Mesodermal cell (in vitro differentiated cells): ENCODE results near the gene CCDC73.
"Not testable (repeated sequence)": the region's sequence is repeated elsewhere in the genome, so short reads cannot be mapped to it uniquely, and the experiment has no call there.

Experiments used
- H3K27ac ChIP-seq: 2 replicates; pipeline ENCODE4 v1.7.0; 2013; ENCODE audit warnings: mild to moderate bottlenecking, low read depth, low read length, moderate library complexity; ENCODE audit not compliant: severe bottlenecking
- H3K36me3 ChIP-seq: 2 replicates; pipeline ENCODE4 v1.7.1; 2013; ENCODE audit warnings: mild to moderate bottlenecking, low read length, moderate library complexity; ENCODE audit not compliant: control insufficient read depth, insufficient read depth
- H3K4me1 ChIP-seq: one replicate; pipeline ENCODE4 v1.7.1; 2013; ENCODE audit warnings: mild to moderate bottlenecking, low read length; ENCODE audit not compliant: insufficient read depth, control insufficient read depth, poor library complexity, severe bottlenecking
- H3K4me3 ChIP-seq: 2 replicates; pipeline ENCODE4 v1.7.0; 2013; ENCODE audit warnings: low read length, control low read depth, mild to moderate bottlenecking; ENCODE audit not compliant: insufficient read depth, poor library complexity, severe bottlenecking; ENCODE audit errors: extremely low read depth
- H3K9me3 ChIP-seq: 2 replicates; pipeline ENCODE4 v1.7.1; 2013; ENCODE audit warnings: mild to moderate bottlenecking, low read length, moderate library complexity; ENCODE audit not compliant: control insufficient read depth
- WGBS, 2 experiments: methylation state at CpG; one replicate each; pipeline ENCODE4 v1.1.5; 2013; ENCODE audit warnings: missing lambda C conversion rate in 2 of 2; ENCODE audit not compliant: insufficient coverage in 2 of 2; 5-methylcytosine and 5-hydroxymethylcytosine counted together

CCDC73 gene

GRCh38 chr11:32596114-32596513 is 198.3 kb downstream of the CCDC73 start:
- H3K27ac ChIP-seq, H3K9me3 ChIP-seq, H3K4me1 ChIP-seq, H3K4me3 ChIP-seq: not testable (repeated sequence)
- WGBS, 2 experiments = 95 to 100% methylated on average over 1 to 13 of the region's 14 CpGs
- peaks cover 64% of the 10 kb centered on the region for H3K36me3 ChIP-seq

GRCh38 chr11:32594272-32594671 is 200.2 kb downstream of the CCDC73 start:
- Histone ChIP-seq H3K4me3 (no peak overlapping the region), H3K36me3 (peaks cover 75% of the 10 kb centered on the region), H3K9me3 (no peaks in the 10 kb centered on the region), H3K27ac (no peak overlapping the region), H3K4me1 (no peaks in the 10 kb centered on the region)

- Histone ChIP-seq H3K4me3 (no peak overlapping the region), H3K4me1 (peaks cover 8% of the 10 kb centered on the region), H3K27ac (no peak overlapping the region), H3K36me3 (peaks cover 54% of the 10 kb centered on the region), H3K9me3 (no peaks in the 10 kb centered on the region)
- WGBS, 2 experiments = 72 to 100% methylated on average over 3 to 4 of the region's 4 CpGs
Measured at GRCh38 chr11:32586576-32587190, 207.8 kb downstream of the CCDC73 start.

- Histone ChIP-seq H3K27ac (no peak overlapping the region), H3K9me3 (no peaks in the 10 kb centered on the region), H3K4me1 (peaks cover 8% of the 10 kb centered on the region), H3K36me3 (peaks cover 37% of the 10 kb centered on the region), H3K4me3 (peak overlapping the region; percentile 93)
- 7 to 13% methylated on average over 1 to 2 of the region's 7 CpGs for WGBS, 2 experiments
Measured at GRCh38 chr11:32584921-32585320, 209.5 kb downstream of the CCDC73 start.

GRCh38 chr11:32583459-32584271 is 210.8 kb downstream of the CCDC73 start, which contains the start of gene EIF3M:
Gene EIF3M (plus strand): TSS chr11:32583831. CDS start chr11:32583888, 57 bp downstream.
- H3K4me3 ChIP-seq = peak within 1 kb of the TSS; percentile 93
- H3K9me3 ChIP-seq = no peaks in the 10 kb centered on the region
- H3K36me3 ChIP-seq = peaks cover 24% of the 10 kb centered on the region
- H3K4me1 ChIP-seq = peaks cover 8% of the 10 kb centered on the region
- H3K27ac ChIP-seq = peak within 1 kb of the TSS; percentile 91
- WGBS, 2 experiments = 0 to 1% methylated on average over 48 to 60 of the region's 70 CpGs

GRCh38 chr11:32581556-32581955 is 212.9 kb downstream of the CCDC73 start:
- no peak overlapping the region for H3K4me3 ChIP-seq
- peaks cover 8% of the 10 kb centered on the region for H3K36me3 ChIP-seq
- H3K27ac ChIP-seq = no peak overlapping the region
- H3K9me3 ChIP-seq = no peaks in the 10 kb centered on the region
- 87 to 92% methylated on average over 3 of the region's 3 CpGs for WGBS, 2 experiments
- peaks cover 8% of the 10 kb centered on the region for H3K4me1 ChIP-seq

GRCh38 chr11:32580967-32581366 is 213.5 kb downstream of the CCDC73 start:
- WGBS, 2 experiments = 90 to 100% methylated on average over 1 of the region's 2 CpGs
- peaks cover 6% of the 10 kb centered on the region for H3K4me1 ChIP-seq
- no peak overlapping the region for H3K27ac ChIP-seq
- H3K9me3 ChIP-seq = no peaks in the 10 kb centered on the region
- peaks cover 3% of the 10 kb centered on the region for H3K36me3 ChIP-seq
- no peak overlapping the region for H3K4me3 ChIP-seq

GRCh38 chr11:32576456-32576855 is 218.0 kb downstream of the CCDC73 start:
- Histone ChIP-seq H3K36me3 (no peaks in the 10 kb centered on the region), H3K27ac (no peak overlapping the region), H3K4me1 (peaks cover 5% of the 10 kb centered on the region), H3K9me3 (no peaks in the 10 kb centered on the region), H3K4me3 (no peak overlapping the region)
- 100% methylated on average over 1 of the region's 1 CpG; no CpG with 5 or more reads in 1 of the 2 experiments for WGBS, 2 experiments

GRCh38 chr11:32575070-32575469 is 219.4 kb downstream of the CCDC73 start:
- WGBS, 2 experiments = 71 to 83% methylated on average over 1 to 2 of the region's 2 CpGs
- no peaks in the 10 kb centered on the region for H3K36me3 ChIP-seq

GRCh38 chr11:32574421-32574820 is 220.0 kb downstream of the CCDC73 start:
- peak overlapping the region; percentile 71 for H3K27ac ChIP-seq
- peaks cover 5% of the 10 kb centered on the region for H3K4me1 ChIP-seq
- no peaks in the 10 kb centered on the region for H3K36me3 ChIP-seq
- WGBS, 2 experiments = 90 to 95% methylated on average over 3 to 4 of the region's 4 CpGs
- H3K9me3 ChIP-seq = no peaks in the 10 kb centered on the region
- H3K4me3 ChIP-seq = no peak overlapping the region

More at GRCh38 chr11:32575070-32575469, 219.4 kb downstream of the CCDC73 start:
- Histone ChIP-seq H3K4me3 (no peak overlapping the region), H3K4me1 (peaks cover 5% of the 10 kb centered on the region), H3K27ac (peak overlapping the region; percentile 71), H3K9me3 (no peaks in the 10 kb centered on the region)

- Histone ChIP-seq H3K4me3 (no peak overlapping the region), H3K4me1 (peaks cover 5% of the 10 kb centered on the region), H3K27ac (no peak overlapping the region), H3K36me3 (no peaks in the 10 kb centered on the region), H3K9me3 (no peaks in the 10 kb centered on the region)
- WGBS, 2 experiments = 86 to 98% methylated on average over 2 to 4 of the region's 4 CpGs
Measured at GRCh38 chr11:32573228-32573627, 221.2 kb downstream of the CCDC73 start.
